K562 (cell line): Measurements from ENCODE around the gene ZIC2. TPM values are rescaled to one million over a fixed set of nuclear protein-coding genes. Genes with fewer than 3 reads are reported as not detected.

Source experiments
- ATAC-seq: fragments of 200-7000 bp; cut with Tn5 transposase; 3 replicates; pipeline ENCODE4 v1.9.1; 2020; ENCODE audit warnings: moderate library complexity
- BruUV-seq: library from RNA; stranded (reverse); fragments of 400-500 nt; replicated peaks from 2 replicates; lab custom pipeline; 2021; lab: Mats Ljungman, UMichigan
- CTCF ChIA-PET: fragments of 300-600 bp; formaldehyde crosslinking; extraction: SDS; loops from one replicate; lab custom pipeline; 2021; ENCODE audit warnings: low intra/inter-chr PET ratio; lab: Yijun Ruan, JAX
- POLR2A ChIA-PET: fragments of 300-600, 350-650 bp; sonication (Branson Sonifier 250); formaldehyde crosslinking; extraction: SDS; loops from one replicate; lab custom pipeline; 2021; ENCODE audit warnings: antibody characterized with exemption, inconsistent platforms; lab: Yijun Ruan, JAX
- DNase-seq, 4 experiments: peaks; one replicate each; pipeline versions ENCODE4 v3.0.0 to v3.0.0-alpha.2; 2011 to 2018; ENCODE audit warnings: low spot score in 3 of 4, mixed read lengths in 3 of 4; ENCODE audit errors: extremely low read depth in 1 of 4
- FAIRE-seq: peaks from 2 replicates; lab custom pipeline; 2011; peaks lifted over from hg19 to GRCh38; lab: Jason Lieb, UNC
- H2AFZ ChIP-seq: 2 replicates; pipeline ENCODE4 v1.6.0; 2011; ENCODE audit warnings: low read depth, low read length, control low read depth, inconsistent platforms
- H3K27ac ChIP-seq: fragments of 200-600 bp; 3 replicates; pipeline ENCODE4 v1.8.0; 2011; ENCODE audit warnings: low read depth, mild to moderate bottlenecking, control low read depth, inconsistent platforms, low read length, moderate library complexity, mixed read lengths; ENCODE audit errors: extremely low read depth
- H3K27me3 ChIP-seq, 2 experiments: fragments of 300-600 bp in 1 of 2; 2 replicates in 1 of 2; 3 replicates in 1 of 2; pipeline versions ENCODE4 v1.6.0 to v1.8.0; 2011; ENCODE audit warnings: inconsistent platforms in 2 of 2, low read length in 2 of 2, mild to moderate bottlenecking in 1 of 2, mixed read lengths in 1 of 2, moderate library complexity in 1 of 2; ENCODE audit not compliant: control insufficient read depth in 2 of 2, insufficient read depth in 2 of 2
- H3K36me3 ChIP-seq: fragments of 300-600 bp; 3 replicates; pipeline ENCODE4 v1.8.0; 2011; ENCODE audit warnings: mild to moderate bottlenecking, low read length, inconsistent platforms; ENCODE audit not compliant: control insufficient read depth, insufficient read depth
- H3K4me1 ChIP-seq, 2 experiments: fragments of 200-600 bp in 1 of 2; replicated peaks in 1 of 2; 2 replicates in 1 of 2; 3 replicates in 1 of 2; pipeline versions ENCODE4 v1.5.1 to v1.8.0; 2011; ENCODE audit warnings: inconsistent platforms in 2 of 2, low read length in 2 of 2, mild to moderate bottlenecking in 1 of 2, mixed read lengths in 1 of 2, moderate library complexity in 1 of 2; ENCODE audit not compliant: control insufficient read depth in 2 of 2, insufficient read depth in 2 of 2
- H3K4me2 ChIP-seq: 2 replicates; pipeline ENCODE4 v1.6.1; 2011; ENCODE audit warnings: low read length, control low read depth, inconsistent platforms, mixed read lengths; ENCODE audit not compliant: insufficient read depth
- H3K4me3 ChIP-seq: fragments of 200-600 bp; sonication (generic), shearing (Covaris generic); 2 replicates; pipeline ENCODE4 v1.5.1; 2016; ENCODE audit warnings: control low read depth, inconsistent platforms
- H3K79me2 ChIP-seq: fragments of 200-600 bp; 3 replicates; pipeline ENCODE4 v1.8.0; 2011; ENCODE audit warnings: low read length, inconsistent platforms; ENCODE audit not compliant: control insufficient read depth, insufficient read depth
- H3K9ac ChIP-seq, 2 experiments: 2 replicates each; pipeline versions ENCODE4 v1.6.0 to v1.6.1; 2011; ENCODE audit warnings: low read depth in 2 of 2, low read length in 2 of 2, control low read depth in 1 of 2, inconsistent platforms in 1 of 2, mild to moderate bottlenecking in 1 of 2, mixed read lengths in 1 of 2; ENCODE audit not compliant: insufficient read depth in 1 of 2
- H3K9me1 ChIP-seq: one replicate; pipeline ENCODE4 v1.6.0; 2011; ENCODE audit warnings: inconsistent platforms, mild to moderate bottlenecking, low read length, moderate library complexity; ENCODE audit not compliant: control insufficient read depth, insufficient read depth
- H3K9me3 ChIP-seq: replicated peaks from 2 replicates; pipeline ENCODE4 v1.5.1; 2011; ENCODE audit warnings: low read depth, low read length, inconsistent platforms; ENCODE audit not compliant: control insufficient read depth, insufficient read depth
- H4K20me1 ChIP-seq: replicated peaks from 2 replicates; pipeline ENCODE4 v1.6.1; 2011; ENCODE audit warnings: low read length, inconsistent platforms, mixed read lengths; ENCODE audit not compliant: control insufficient read depth, insufficient read depth
- DPF2 ChIP-seq: fragments of 450-650 bp; IDR thresholded peaks from 2 replicates; pipeline ENCODE4 v1.6.1; 2016
- EGR1 ChIP-seq: fragments of 450-650 bp; conservative IDR thresholded peaks from 2 replicates; pipeline ENCODE4 v1.6.1; 2017; ENCODE audit warnings: mild to moderate bottlenecking
- FOXJ3 ChIP-seq: sonication (generic); formaldehyde crosslinking; IDR thresholded peaks from 2 replicates; pipeline ENCODE4 v1.4.0; 2020; ENCODE audit warnings: mild to moderate bottlenecking, missing genetic modification reagents
- GATAD2B ChIP-seq: fragments of 450-650 bp; IDR thresholded peaks from 2 replicates; pipeline ENCODE4 v1.6.1; 2017; ENCODE audit warnings: mild to moderate bottlenecking, borderline replicate concordance
- HDAC1 ChIP-seq, 2 experiments: fragments of 450-650 bp; IDR thresholded peaks; 2 replicates each; pipeline ENCODE4 v1.6.1; 2016 to 2017; ENCODE audit warnings: inconsistent platforms in 1 of 2, mild to moderate bottlenecking in 1 of 2, moderate library complexity in 1 of 2
- MTF1 ChIP-seq: fragments of 250-450 bp; sonication (Bioruptor Pico); IDR thresholded peaks from 2 replicates; pipeline ENCODE4 v1.9.0; 2021; ENCODE audit warnings: moderate library complexity, mild to moderate bottlenecking, inconsistent platforms, borderline replicate concordance
- NCOA4 ChIP-seq: fragments of 450-650 bp; IDR thresholded peaks from 2 replicates; pipeline ENCODE4 v1.6.1; 2018; ENCODE audit warnings: mild to moderate bottlenecking; ENCODE audit not compliant: partially characterized antibody
- NR1H2 ChIP-seq: sonication (generic); formaldehyde crosslinking; IDR thresholded peaks from 2 replicates; pipeline ENCODE4 v1.4.0; 2020; ENCODE audit warnings: mild to moderate bottlenecking, missing genetic modification reagents
- POLR2AphosphoS2 ChIP-seq: IDR thresholded peaks from 2 replicates; pipeline ENCODE4 v1.6.1; 2012; ENCODE audit warnings: low read length, improper control_type of control experiment
- PURB ChIP-seq: sonication (generic); formaldehyde crosslinking; IDR thresholded peaks from 2 replicates; pipeline ENCODE4 v1.9.0; 2021; ENCODE audit warnings: low read depth, mild to moderate bottlenecking, missing genetic modification reagents
- SIX5 ChIP-seq, 2 experiments: IDR thresholded peaks; 2 replicates each; pipeline ENCODE4 v1.6.1; 2011; ENCODE audit warnings: low read length in 2 of 2, borderline replicate concordance in 1 of 2, low read depth in 1 of 2, mild to moderate bottlenecking in 1 of 2, moderate library complexity in 1 of 2; ENCODE audit not compliant: insufficient read depth in 1 of 2
- SMARCA5 ChIP-seq: fragments of 450-650 bp; IDR thresholded peaks from 2 replicates; pipeline ENCODE4 v1.6.1; 2016
- SRSF1 ChIP-seq: fragments of 200-400 bp; formaldehyde crosslinking; IDR thresholded peaks from 2 replicates; pipeline ENCODE4 v1.6.1; 2017; ENCODE audit warnings: mild to moderate bottlenecking, low read depth, low read length, moderate library complexity
- TAF15 ChIP-seq: fragments of 200-400 bp; formaldehyde crosslinking; IDR thresholded peaks from 2 replicates; pipeline ENCODE4 v1.6.1; 2017; ENCODE audit warnings: mild to moderate bottlenecking, low read depth, low read length, moderate library complexity
- ZNF184 ChIP-seq: sonication (generic); formaldehyde crosslinking; IDR thresholded peaks from 2 replicates; pipeline ENCODE4 v1.5.0; 2020; ENCODE audit warnings: missing genetic modification reagents
- ZNF253 ChIP-seq: fragments of 250-450 bp; sonication (Bioruptor Pico); conservative IDR thresholded peaks from 2 replicates; pipeline ENCODE4 v1.6.1; 2021; ENCODE audit warnings: mild to moderate bottlenecking
- ZNF354B ChIP-seq: fragments of 250-450 bp; sonication (Bioruptor Pico); IDR thresholded peaks from 2 replicates; pipeline ENCODE4 v1.4.0; 2020
- WGBS: fragments of 100-300 bp; shearing (Covaris generic); methylation state at CpG from one replicate; pipeline ENCODE4 v1.1.6; 2016; ENCODE audit warnings: low coverage, mixed read lengths; ENCODE audit not compliant: insufficient coverage; ENCODE audit errors: missing lambda C conversion rate; 5-methylcytosine and 5-hydroxymethylcytosine counted together
- in situ Hi-C: fragments of 300-500 bp; cut with MboI; formaldehyde crosslinking; loops from 4 replicates; pipeline ENCODE4 v1.15.0; 2018; ENCODE audit warnings: inconsistent platforms, mixed read lengths
- intact Hi-C: fragments of 100-400 bp; cut with micrococcal nuclease; formaldehyde crosslinking; loops from 2 replicates; pipeline ENCODE4 v1.14.2; 2022
- polyA plus RNA-seq, 8 experiments: library from polyadenylated mRNA; depleted of rRNA in 4 of 8; stranded (reverse) in 5 of 8; unstranded in 3 of 8; fragments of >200 nt; fragmentation: Nextera tagmentation in 2 of 8; fragmentation: Illumina TruSeq in 1 of 8; extraction: Ambion mirVana in 2 of 8; extraction: Trizol in 1 of 8; gene quantifications; 2 replicates each; pipeline versions ENCODE4 v1.2.1 to v1.2.3, GENCODE V29; 2011 to 2014; ENCODE audit warnings: inconsistent platforms in 1 of 8, missing spikeins in 1 of 8
- total RNA-seq, 7 experiments: library from RNA; depleted of rRNA in 6 of 7; stranded (reverse); fragments of >200 nt in 6 of 7; fragmentation: Illumina TruSeq in 2 of 7; extraction: Trizol in 2 of 7; gene quantifications; 2 replicates each; pipeline versions ENCODE4 v1.2.1 to v1.2.3, GENCODE V29; 2011 to 2021; ENCODE audit warnings: low replicate concordance in 1 of 7
- TF ChIP-seq, protein P1 (sequence below): fragments of 450-650 bp; IDR thresholded peaks from 2 replicates; pipeline ENCODE4 v1.6.1; 2016
- TF ChIP-seq, protein P2 (sequence below): fragments of 250-450 bp; sonication (Bioruptor Pico); IDR thresholded peaks from 2 replicates; pipeline ENCODE4 v1.8.0; 2021; ENCODE audit warnings: moderate library complexity, mild to moderate bottlenecking, inconsistent platforms
- TF ChIP-seq, protein P3 (sequence below): fragments of 450-650 bp; IDR thresholded peaks from one replicate; pipeline ENCODE4 v1.6.1; 2018; ENCODE audit warnings: mild to moderate bottlenecking, moderate library complexity; ENCODE audit not compliant: partially characterized antibody

The ZIC2 gene
- total and polyA plus RNA-seq, 9 of the 15 experiments (the other 6 are each of a cell fraction or from before 2014, with no cell fraction given) = 1.8 to 18.0 (median 4.5) TPM

DNA sequence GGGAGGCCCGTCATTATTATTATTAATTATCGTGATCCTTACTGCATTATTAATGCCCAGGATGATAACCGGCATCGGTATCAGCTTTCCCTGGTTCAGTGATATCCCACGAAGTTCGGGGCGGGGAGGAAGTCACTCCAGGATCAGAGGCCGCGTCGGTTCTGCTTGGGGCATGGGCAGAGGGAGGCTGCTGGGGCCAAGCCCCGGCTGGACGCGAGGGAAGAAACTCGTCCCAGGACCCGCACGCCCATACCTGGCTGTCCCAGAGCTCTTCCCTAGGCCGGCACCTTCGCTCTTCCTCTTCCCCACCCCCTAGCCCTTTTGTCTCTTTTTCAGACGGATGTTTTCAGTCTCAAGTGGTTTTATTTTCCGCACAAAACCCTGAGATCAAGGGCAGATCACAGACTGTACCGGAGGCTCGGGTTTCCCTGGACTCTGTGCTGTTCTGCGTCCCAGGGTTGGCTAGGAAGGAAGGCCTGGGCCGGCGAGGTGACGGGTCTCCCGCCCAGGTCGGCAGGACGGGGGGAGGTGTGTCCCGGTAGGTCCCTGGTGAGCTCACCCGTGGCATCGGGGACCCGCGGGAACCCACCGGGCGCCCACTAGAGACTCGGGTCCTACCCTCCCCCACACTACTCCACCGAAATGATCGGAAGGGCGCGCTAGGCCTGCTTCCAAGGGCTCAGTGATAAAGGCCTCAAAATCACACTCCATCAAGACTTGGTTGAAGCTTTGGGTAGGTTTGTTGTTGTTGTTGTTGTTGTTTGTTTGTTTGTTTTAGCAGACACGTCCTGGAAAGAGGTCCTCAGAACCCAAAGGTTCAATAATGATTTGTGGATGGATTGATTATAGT lies 7.9 kb downstream of the ZIC2 start:
- Histone ChIP-seq H3K9me3 (no peaks in the 10 kb centered on the region), H3K9me1 (no peaks in the 10 kb centered on the region), H3K4me1 (peaks cover 0 to 29% of the 10 kb centered on the region in 2 experiments; a peak in 3 of 5 replicates), H3K4me3 (no peak overlapping the region), H3K36me3 (peaks cover 11% of the 10 kb centered on the region; the same call in 1 of the 3 replicates), H3K9ac (no peak overlapping the region), H3K27ac (no peak overlapping the region), H2AFZ (no peak overlapping the region), H3K79me2 (peaks cover 7% of the 10 kb centered on the region), H3K27me3 (no peaks in the 10 kb centered on the region; a peak in 1 of 5 replicates), H3K4me2 (no peak overlapping the region), H4K20me1 (no peaks in the 10 kb centered on the region)
- ChIA-PET POLR2A (interaction anchor here (0.6 kb wide), 1 partner anchor 457 kb away, joined by 3 read pairs; no protein-coding TSS in a partner anchor), CTCF (no interaction called here)
- TF ChIP-seq PURB (CRISPR knock-in tag) (no peak), GATAD2B (no peak), FOXJ3 (no peak), ZNF354B (no peak), TAF15 (no peak), MTF1 (no peak), HDAC1 (IDR thresholded peaks at IDR 0.05) (no peak), DPF2 (no peak), SMARCA5 (no peak), SIX5 (IDR thresholded peaks at IDR 0.05; ENCODE audit: borderline replicate concordance in 1 of 2, insufficient read depth in 1 of 2, low read depth in 1 of 2, low read length in 2 of 2) (no peak), POLR2AphosphoS2 (no peak), NCOA4 (no peak), NR1H2 (no peak), ZNF253 (CRISPR knock-in tag) (no peak), ZNF184 (CRISPR knock-in tag) (no peak), SRSF1 (no peak), EGR1 (no peak)
- TF ChIP-seq, protein P1, sequence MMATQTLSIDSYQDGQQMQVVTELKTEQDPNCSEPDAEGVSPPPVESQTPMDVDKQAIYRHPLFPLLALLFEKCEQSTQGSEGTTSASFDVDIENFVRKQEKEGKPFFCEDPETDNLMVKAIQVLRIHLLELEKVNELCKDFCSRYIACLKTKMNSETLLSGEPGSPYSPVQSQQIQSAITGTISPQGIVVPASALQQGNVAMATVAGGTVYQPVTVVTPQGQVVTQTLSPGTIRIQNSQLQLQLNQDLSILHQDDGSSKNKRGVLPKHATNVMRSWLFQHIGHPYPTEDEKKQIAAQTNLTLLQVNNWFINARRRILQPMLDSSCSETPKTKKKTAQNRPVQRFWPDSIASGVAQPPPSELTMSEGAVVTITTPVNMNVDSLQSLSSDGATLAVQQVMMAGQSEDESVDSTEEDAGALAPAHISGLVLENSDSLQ = no peak
- TF ChIP-seq, protein P2, sequence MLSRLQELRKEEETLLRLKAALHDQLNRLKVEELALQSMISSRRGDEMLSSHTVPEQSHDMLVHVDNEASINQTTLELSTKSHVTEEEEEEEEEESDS (CRISPR knock-in tag) = no peak
- TF ChIP-seq, protein P3, sequence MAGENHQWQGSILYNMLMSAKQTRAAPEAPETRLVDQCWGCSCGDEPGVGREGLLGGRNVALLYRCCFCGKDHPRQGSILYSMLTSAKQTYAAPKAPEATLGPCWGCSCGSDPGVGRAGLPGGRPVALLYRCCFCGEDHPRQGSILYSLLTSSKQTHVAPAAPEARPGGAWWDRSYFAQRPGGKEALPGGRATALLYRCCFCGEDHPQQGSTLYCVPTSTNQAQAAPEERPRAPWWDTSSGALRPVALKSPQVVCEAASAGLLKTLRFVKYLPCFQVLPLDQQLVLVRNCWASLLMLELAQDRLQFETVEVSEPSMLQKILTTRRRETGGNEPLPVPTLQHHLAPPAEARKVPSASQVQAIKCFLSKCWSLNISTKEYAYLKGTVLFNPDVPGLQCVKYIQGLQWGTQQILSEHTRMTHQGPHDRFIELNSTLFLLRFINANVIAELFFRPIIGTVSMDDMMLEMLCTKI = no peak
- intact Hi-C loops (no loop called here), in situ Hi-C loops (no loop called here)
- DNase-seq (no peak), FAIRE-seq (no peak), ATAC-seq (no peak)
- 84% methylated on average over 16 of the region's 42 CpGs for WGBS
- no TSS peak for BruUV-seq
